ENCODE results near the gene SQSTM1. TPM values are rescaled to one million over a fixed set of nuclear protein-coding genes. Genes with fewer than 3 reads are reported as not detected.

Gene SQSTM1
- total and polyA plus RNA-seq, 7 donors: 168 to 443 (median 301) TPM

DNA sequence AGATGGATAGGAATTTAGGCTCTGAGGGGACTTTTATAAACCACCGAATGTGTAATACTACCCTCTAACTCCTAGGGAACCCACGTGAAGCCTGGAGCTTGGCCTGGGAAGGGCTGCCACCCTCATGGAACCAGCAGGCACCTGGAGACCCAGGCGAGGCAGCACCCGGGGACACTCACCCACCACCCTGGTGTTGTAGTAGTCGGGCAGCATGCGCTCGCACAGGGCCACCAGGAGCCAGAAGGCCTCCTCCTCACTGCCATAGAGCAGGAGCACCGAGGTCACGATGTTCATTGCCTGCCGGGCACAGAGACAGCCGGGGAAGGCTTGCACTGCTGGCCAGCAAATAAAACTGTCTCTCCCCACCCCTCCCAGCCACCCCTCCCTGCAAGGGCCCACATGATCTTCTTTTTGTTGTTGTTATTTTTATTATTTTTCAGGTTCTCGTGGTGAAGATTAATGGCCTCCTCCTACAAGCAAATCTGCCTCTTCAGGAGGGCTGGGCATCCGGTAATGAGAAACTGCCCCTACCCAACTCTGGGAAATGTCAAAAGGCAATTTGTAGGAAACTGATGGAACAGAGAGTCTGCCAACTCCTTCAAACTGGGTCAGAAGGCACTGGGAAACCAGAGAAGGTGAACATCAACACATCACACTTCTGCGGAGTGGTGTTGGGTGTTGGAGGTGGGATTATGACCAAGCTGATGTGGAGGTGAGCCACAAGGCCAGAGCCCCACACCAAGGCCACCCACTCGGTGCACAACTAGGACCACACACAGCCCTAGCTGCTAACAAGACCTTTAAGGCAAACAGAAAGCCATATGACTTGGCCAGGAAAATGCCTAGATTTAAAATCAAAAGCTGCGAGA is 55.3 kb downstream of the SQSTM1 start:
- H3K27me3 ChIP-seq: no peaks in the 10 kb centered on the region
- peaks cover 29 to 91% (median 37%) of the 10 kb centered on the region in 4 donors for H3K36me3 ChIP-seq
- no peaks in the 10 kb centered on the region for H3K9me3 ChIP-seq
- intact Hi-C loops (cut with DNase I): no loop called here
- H3K4me1 ChIP-seq: no peaks in the 10 kb centered on the region
- DNase-seq: no peak
- no peak overlapping the region for H3K4me3 ChIP-seq
- 91 to 95% methylated on average over 16 of the region's 16 CpGs for WGBS, 2 donors
- TF ChIP-seq, protein P1, sequence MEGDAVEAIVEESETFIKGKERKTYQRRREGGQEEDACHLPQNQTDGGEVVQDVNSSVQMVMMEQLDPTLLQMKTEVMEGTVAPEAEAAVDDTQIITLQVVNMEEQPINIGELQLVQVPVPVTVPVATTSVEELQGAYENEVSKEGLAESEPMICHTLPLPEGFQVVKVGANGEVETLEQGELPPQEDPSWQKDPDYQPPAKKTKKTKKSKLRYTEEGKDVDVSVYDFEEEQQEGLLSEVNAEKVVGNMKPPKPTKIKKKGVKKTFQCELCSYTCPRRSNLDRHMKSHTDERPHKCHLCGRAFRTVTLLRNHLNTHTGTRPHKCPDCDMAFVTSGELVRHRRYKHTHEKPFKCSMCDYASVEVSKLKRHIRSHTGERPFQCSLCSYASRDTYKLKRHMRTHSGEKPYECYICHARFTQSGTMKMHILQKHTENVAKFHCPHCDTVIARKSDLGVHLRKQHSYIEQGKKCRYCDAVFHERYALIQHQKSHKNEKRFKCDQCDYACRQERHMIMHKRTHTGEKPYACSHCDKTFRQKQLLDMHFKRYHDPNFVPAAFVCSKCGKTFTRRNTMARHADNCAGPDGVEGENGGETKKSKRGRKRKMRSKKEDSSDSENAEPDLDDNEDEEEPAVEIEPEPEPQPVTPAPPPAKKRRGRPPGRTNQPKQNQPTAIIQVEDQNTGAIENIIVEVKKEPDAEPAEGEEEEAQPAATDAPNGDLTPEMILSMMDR (IDR thresholded peaks at IDR 0.05): no peak
- TF ChIP-seq EP300 (IDR thresholded peaks at IDR 0.05) (no peak), POLR2AphosphoS5 (IDR thresholded peaks at IDR 0.05) (no peak), POLR2A (IDR thresholded peaks at IDR 0.05) (no peak)
- no peak overlapping the region for H3K27ac ChIP-seq

DNA sequence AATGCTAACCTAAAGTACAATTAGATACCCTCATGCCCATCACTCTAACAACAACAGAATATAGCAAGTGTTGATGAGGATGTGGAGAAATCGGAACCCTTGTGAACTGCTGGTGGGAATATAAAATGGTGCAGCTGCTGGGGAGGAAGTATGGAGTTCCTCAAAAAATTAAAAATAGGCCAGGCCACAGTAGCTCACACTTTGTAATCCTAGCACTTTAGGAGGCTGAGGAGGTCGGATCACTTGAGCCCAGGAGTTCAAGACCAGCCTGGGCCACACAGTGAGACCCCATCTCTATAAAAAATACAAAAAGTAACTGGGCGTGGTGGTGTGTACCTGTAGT is 55.9 kb downstream of the SQSTM1 start:
- H3K27me3 ChIP-seq: no peaks in the 10 kb centered on the region
- peaks cover 29 to 85% (median 37%) of the 10 kb centered on the region in 4 donors for H3K36me3 ChIP-seq
- no peak for DNase-seq
- no peak overlapping the region for H3K4me3 ChIP-seq
- intact Hi-C loops (cut with DNase I): no loop called here
- no peak overlapping the region for H3K27ac ChIP-seq
- WGBS, 2 donors: 93 to 96% methylated on average over 3 of the region's 3 CpGs
- H3K4me1 ChIP-seq: no peaks in the 10 kb centered on the region
- H3K9me3 ChIP-seq: no peaks in the 10 kb centered on the region
- TF ChIP-seq EP300 (IDR thresholded peaks at IDR 0.05) (no peak), POLR2AphosphoS5 (IDR thresholded peaks at IDR 0.05) (no peak), POLR2A (IDR thresholded peaks at IDR 0.05) (no peak)
- TF ChIP-seq, protein P1 (IDR thresholded peaks at IDR 0.05): no peak

DNA sequence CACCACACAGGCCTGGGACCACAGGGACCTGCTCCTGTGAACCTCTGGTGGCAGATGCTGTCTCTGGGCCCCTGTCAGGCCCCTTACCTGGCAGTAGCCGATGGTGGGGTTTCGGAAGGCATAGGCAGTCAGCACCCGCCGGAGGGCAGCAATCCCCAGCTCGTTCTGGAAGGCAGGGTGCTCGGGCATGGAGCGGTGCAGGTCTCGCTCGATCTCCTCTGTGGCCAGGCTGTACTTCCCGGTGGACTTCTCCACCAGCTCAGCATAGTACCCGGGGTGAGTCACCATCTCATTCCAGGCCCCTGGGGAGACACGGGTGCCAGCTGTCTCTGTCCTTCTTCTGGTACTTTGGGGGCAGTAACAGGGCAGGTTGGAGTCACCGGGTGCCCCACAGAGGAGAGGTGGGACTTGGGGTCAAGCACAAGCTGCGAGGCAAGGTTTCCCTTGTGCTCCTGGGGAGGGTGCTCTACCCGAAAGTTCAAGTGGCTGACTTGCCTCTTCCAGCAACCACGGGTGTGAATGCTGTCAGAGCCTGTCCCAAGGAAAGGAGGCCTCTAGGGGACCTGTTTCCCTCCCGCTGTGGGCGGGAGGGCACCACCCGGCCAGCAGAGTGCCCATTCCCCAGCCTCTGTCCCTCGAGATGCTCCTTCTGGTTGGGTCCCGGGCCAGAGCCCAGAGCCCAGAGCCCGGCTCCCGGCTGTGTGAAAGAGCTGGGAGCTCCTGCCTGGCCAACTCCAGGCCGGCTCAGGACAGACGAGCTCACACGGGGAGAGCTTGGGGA is 57.7 kb downstream of the SQSTM1 start:
- intact Hi-C loops (cut with DNase I): no loop called here
- 92 to 93% methylated on average over 26 of the region's 26 CpGs for WGBS, 2 donors

DNA sequence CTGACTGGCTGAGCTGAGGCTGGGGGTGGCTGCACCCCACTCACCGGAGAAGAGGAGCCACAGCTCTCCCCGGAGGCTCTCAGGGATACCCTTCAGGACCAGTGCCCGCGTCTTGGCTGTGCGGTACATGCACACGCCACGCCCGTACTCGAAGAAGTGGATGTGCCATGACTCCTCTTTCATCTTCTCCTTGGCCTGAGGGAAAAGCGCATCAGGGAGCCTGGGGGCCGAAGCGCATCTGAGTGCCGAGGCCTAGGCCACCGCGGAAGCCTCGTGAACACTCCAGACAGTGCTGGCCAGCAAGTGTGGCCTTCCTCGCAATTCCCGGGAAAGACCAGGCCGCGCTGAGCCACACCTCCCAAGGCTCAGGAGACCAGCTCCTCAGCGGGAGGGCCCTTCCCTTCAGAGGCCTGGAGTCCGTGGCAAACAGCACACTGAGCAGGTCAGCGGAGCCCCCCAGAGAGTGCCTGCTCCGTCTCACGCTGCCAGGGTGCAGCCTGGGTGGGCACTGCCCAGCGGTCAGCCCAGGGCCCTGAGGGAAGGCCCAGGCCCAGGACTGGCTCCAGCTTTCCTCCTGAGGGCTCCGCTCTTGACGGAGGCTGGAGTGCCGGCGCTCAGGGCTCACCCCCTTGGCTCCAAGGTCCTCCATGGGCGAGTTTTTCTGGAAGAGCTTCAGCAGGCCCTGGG is 58.4 kb downstream of the SQSTM1 start:
- H3K27ac ChIP-seq: no peak overlapping the region
- no peaks in the 10 kb centered on the region for H3K27me3 ChIP-seq
- TF ChIP-seq POLR2AphosphoS5 (IDR thresholded peaks at IDR 0.05) (no peak), EP300 (IDR thresholded peaks at IDR 0.05) (no peak), POLR2A (IDR thresholded peaks at IDR 0.05) (no peak)
- TF ChIP-seq, protein P1 (IDR thresholded peaks at IDR 0.05): no peak
- H3K4me1 ChIP-seq: no peaks in the 10 kb centered on the region
- WGBS, 2 donors: 95 to 96% methylated on average over 31 of the region's 31 CpGs
- H3K4me3 ChIP-seq: no peak overlapping the region
- peaks cover 20 to 82% (median 33%) of the 10 kb centered on the region in 4 donors for H3K36me3 ChIP-seq
- H3K9me3 ChIP-seq: peaks cover 0 to 11% (median 4%) of the 10 kb centered on the region in 4 donors
- intact Hi-C loops (cut with DNase I): no loop called here
- no peak for DNase-seq

More for the DNA sequence above, 57.7 kb downstream of the SQSTM1 start:
- H3K27me3 ChIP-seq: no peaks in the 10 kb centered on the region
- H3K36me3 ChIP-seq: peaks cover 17 to 82% (median 29%) of the 10 kb centered on the region in 4 donors
- no peak overlapping the region for H3K27ac ChIP-seq
- peaks cover 0 to 7% (median 2%) of the 10 kb centered on the region in 4 donors for H3K9me3 ChIP-seq
- TF ChIP-seq POLR2A (IDR thresholded peaks at IDR 0.05): no peak
- TF ChIP-seq, protein P1 (IDR thresholded peaks at IDR 0.05): no peak
- no peak for DNase-seq
- H3K4me3 ChIP-seq: no peak overlapping the region
- H3K4me1 ChIP-seq: no peaks in the 10 kb centered on the region
